Smooth muscle cell (in vitro differentiated cells): ENCODE data around the gene CCT5. TPM values are rescaled to one million over a fixed set of nuclear protein-coding genes. Genes with fewer than 3 reads are reported as not detected.

Experiments
- DNase-seq: peaks from one replicate; lab custom pipeline; 2025; ENCODE audit not compliant: unreplicated experiment; lab: John Stamatoyannopoulos, UW
- H2AFZ ChIP-seq: fragments of 200-600 bp; sonication (generic); 2 replicates; pipeline ENCODE4 v1.6.0; 2016; ENCODE audit warnings: antibody characterized with exemption, low read depth, mild to moderate bottlenecking
- H3F3A ChIP-seq: fragments of 200-600 bp; sonication (generic); 2 replicates; pipeline ENCODE4 v1.6.0; 2017; ENCODE audit warnings: antibody characterized with exemption, low read depth
- H3K27ac ChIP-seq: fragments of 200-600 bp; sonication (generic); 2 replicates; pipeline ENCODE4 v1.5.1; 2016; ENCODE audit warnings: low read depth, mild to moderate bottlenecking
- H3K27me3 ChIP-seq: fragments of 200-600 bp; sonication (generic); 2 replicates; pipeline ENCODE4 v1.6.1; 2016; ENCODE audit warnings: low read depth, mild to moderate bottlenecking
- H3K36me3 ChIP-seq: fragments of 200-600 bp; sonication (generic); 2 replicates; pipeline ENCODE4 v1.5.1; 2016; ENCODE audit warnings: low read depth
- H3K4me1 ChIP-seq: fragments of 200-600 bp; sonication (generic); 2 replicates; pipeline ENCODE4 v1.5.1; 2016; ENCODE audit warnings: low read depth
- H3K4me2 ChIP-seq: fragments of 200-600 bp; sonication (generic); 2 replicates; pipeline ENCODE4 v1.6.0; 2016; ENCODE audit warnings: mild to moderate bottlenecking
- H3K4me3 ChIP-seq: fragments of 200-600 bp; sonication (generic); 2 replicates; pipeline ENCODE4 v1.5.1; 2016; ENCODE audit warnings: mild to moderate bottlenecking
- H3K79me2 ChIP-seq: fragments of 200-600 bp; sonication (generic); 2 replicates; pipeline ENCODE4 v1.6.0; 2016; ENCODE audit warnings: low read depth, mild to moderate bottlenecking
- H3K9ac ChIP-seq: fragments of 200-600 bp; sonication (generic); 2 replicates; pipeline ENCODE4 v1.6.0; 2016; ENCODE audit warnings: low read depth
- H3K9me3 ChIP-seq: fragments of 200-600 bp; sonication (generic); replicated peaks from 2 replicates; pipeline ENCODE4 v1.5.1; 2016; ENCODE audit warnings: low read depth
- H4K20me1 ChIP-seq: fragments of 200-600 bp; sonication (generic); 2 replicates; pipeline ENCODE4 v1.6.0; 2016; ENCODE audit warnings: low read depth
- WGBS: methylation state at CpG from one replicate; pipeline ENCODE4 v1.1.7; 2016; ENCODE audit warnings: low lambda C conversion rate; 5-methylcytosine and 5-hydroxymethylcytosine counted together
- polyA plus RNA-seq: library from polyadenylated mRNA; unstranded; fragments of >200 nt; fragmentation: Nextera tagmentation; extraction: Ambion mirVana; gene quantifications from 2 replicates; pipeline ENCODE4 v1.2.1, GENCODE V29; 2016
- total RNA-seq: library from RNA; depleted of rRNA; stranded (reverse); fragments of >200 nt; gene quantifications from 2 replicates; pipeline ENCODE4 v1.2.3, GENCODE V29; 2014
- TF ChIP-seq, protein P1 (sequence below): fragments of 200-600 bp; sonication (generic); IDR thresholded peaks from 2 replicates; pipeline ENCODE4 v1.5.1; 2017; ENCODE audit warnings: borderline replicate concordance, mild to moderate bottlenecking, antibody characterized with exemption; ENCODE audit not compliant: insufficient read depth, poor library complexity, severe bottlenecking

The CCT5 gene
- total and polyA plus RNA-seq, 2 experiments from 2014 or later: 146 to 198 TPM

DNA sequence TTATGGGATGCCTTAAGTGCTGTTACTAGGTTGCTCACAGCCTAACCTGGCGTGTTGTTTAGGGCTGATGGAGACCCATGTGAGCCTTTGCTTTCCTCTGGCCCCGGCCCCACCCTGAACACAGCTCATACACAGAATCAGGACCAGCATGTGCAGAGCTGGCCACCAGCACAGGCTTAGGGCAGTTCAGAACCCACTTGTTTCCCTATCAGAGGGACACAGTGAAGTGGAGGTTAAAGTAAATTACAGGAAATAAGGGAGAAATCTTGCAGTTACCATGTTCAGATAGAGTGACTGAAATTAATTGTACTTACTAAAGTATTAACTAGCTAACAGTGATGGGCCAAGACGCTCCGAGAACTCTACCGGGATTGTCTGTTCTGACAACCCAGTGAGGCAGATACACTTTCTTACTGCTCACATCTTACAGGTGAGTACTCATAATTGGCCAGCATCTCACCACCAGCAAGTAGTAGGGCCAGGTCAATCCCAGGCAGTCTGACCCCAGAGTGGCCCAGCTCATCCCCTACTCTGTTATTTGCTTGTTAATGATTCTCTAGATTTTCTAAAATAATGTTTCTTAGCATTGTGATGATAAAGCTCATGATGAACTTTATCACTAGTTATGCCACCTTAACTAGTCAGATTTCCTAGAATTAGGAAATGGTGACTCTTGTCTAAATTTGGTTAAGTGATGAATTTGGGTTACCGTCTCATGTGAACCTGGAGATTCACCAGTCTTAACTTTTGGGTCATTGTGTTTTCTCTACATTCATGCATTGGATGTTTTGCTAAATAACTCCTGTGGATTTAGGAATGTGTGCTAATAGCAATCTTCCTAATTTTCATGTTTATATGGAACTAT lies 15.4 kb downstream of the CCT5 start:
- DNase-seq: no peak
- Histone ChIP-seq H3K4me2 (no peak overlapping the region), H2AFZ (no peak overlapping the region), H3K79me2 (no peaks in the 10 kb centered on the region), H4K20me1 (peaks cover 24% of the 10 kb centered on the region), H3K27me3 (no peaks in the 10 kb centered on the region), H3K4me1 (no peaks in the 10 kb centered on the region), H3K36me3 (peaks cover 35% of the 10 kb centered on the region), H3K9me3 (no peaks in the 10 kb centered on the region), H3F3A (peaks cover 23% of the 10 kb centered on the region), H3K4me3 (no peak overlapping the region), H3K9ac (no peak overlapping the region), H3K27ac (no peak overlapping the region)
- TF ChIP-seq, protein P1, sequence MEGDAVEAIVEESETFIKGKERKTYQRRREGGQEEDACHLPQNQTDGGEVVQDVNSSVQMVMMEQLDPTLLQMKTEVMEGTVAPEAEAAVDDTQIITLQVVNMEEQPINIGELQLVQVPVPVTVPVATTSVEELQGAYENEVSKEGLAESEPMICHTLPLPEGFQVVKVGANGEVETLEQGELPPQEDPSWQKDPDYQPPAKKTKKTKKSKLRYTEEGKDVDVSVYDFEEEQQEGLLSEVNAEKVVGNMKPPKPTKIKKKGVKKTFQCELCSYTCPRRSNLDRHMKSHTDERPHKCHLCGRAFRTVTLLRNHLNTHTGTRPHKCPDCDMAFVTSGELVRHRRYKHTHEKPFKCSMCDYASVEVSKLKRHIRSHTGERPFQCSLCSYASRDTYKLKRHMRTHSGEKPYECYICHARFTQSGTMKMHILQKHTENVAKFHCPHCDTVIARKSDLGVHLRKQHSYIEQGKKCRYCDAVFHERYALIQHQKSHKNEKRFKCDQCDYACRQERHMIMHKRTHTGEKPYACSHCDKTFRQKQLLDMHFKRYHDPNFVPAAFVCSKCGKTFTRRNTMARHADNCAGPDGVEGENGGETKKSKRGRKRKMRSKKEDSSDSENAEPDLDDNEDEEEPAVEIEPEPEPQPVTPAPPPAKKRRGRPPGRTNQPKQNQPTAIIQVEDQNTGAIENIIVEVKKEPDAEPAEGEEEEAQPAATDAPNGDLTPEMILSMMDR: no peak
- WGBS: 63% methylated on average over 6 of the region's 6 CpGs

DNA sequence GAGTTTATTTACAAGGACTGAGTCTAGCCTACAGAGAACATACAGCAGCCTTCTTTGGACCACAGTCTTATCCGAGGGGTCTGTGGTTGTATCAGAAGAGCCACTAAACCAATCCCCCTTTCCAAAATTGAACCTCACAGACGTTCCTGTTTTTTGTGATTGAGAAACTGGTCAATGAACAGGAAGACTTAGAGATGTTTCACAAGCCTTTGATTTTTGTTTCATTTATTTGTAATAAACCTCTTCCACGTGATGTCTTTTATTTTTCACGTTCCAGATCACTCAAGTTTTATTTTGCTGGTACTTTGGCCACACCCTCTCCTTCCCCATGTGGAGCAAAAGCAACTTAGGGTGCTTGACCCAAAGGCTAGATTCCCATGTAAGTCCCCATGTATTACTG lies 16.1 kb downstream of the CCT5 start:
- H3K79me2 ChIP-seq: no peaks in the 10 kb centered on the region
- H3K9ac ChIP-seq: no peak overlapping the region
- no peak overlapping the region for H3K4me3 ChIP-seq
- DNase-seq: no peak
- 93% methylated on average over 4 of the region's 4 CpGs for WGBS
- no peaks in the 10 kb centered on the region for H3K27me3 ChIP-seq
- H3K4me2 ChIP-seq: no peak overlapping the region
- no peaks in the 10 kb centered on the region for H3K4me1 ChIP-seq
- TF ChIP-seq, protein P1: no peak
- no peak overlapping the region for H3K27ac ChIP-seq
- H4K20me1 ChIP-seq: peaks cover 17% of the 10 kb centered on the region
- peaks cover 23% of the 10 kb centered on the region for H3F3A ChIP-seq
- no peak overlapping the region for H2AFZ ChIP-seq
- peaks cover 35% of the 10 kb centered on the region for H3K36me3 ChIP-seq
- H3K9me3 ChIP-seq: no peaks in the 10 kb centered on the region

DNA sequence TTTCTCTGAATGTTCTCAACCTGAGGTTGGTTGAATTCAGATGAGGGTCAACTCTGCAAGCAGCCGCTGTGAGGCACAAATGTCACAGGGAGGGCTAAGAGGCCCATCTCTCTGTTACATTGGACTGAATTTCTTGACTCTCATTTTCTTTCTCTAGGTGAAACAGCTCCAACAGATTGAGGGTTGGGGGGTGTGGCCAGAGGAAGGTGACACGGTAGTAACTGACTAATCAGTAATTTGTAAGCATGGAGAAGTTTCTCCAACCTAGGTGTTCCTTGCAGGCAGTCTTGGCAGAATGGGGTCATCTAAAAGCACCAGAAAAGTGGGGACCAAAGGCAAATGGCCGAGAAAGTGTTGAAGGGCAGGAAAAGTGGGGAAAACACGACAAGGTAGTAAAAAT lies 16.8 kb downstream of the CCT5 start:
- WGBS: 85% methylated on average over 4 of the region's 4 CpGs
- Histone ChIP-seq H3K4me2 (no peak overlapping the region), H2AFZ (no peak overlapping the region), H3K4me3 (no peak overlapping the region), H3K79me2 (no peaks in the 10 kb centered on the region), H3K9me3 (no peaks in the 10 kb centered on the region), H3K27ac (peak overlapping the region; percentile 42), H3K36me3 (peaks cover 29% of the 10 kb centered on the region), H3F3A (peaks cover 23% of the 10 kb centered on the region), H3K4me1 (no peaks in the 10 kb centered on the region), H3K9ac (no peak overlapping the region), H3K27me3 (no peaks in the 10 kb centered on the region), H4K20me1 (peaks cover 10% of the 10 kb centered on the region)
- TF ChIP-seq, protein P1: no peak
- no peak for DNase-seq
